HepG2 (cell line): ENCODE results near the gene NPBWR2. TPM values are rescaled to one million over a fixed set of nuclear protein-coding genes. Genes with fewer than 3 reads are reported as not detected.

ENCODE experiments used
- ATAC-seq: fragments of 200-7000 bp; cut with Tn5 transposase; 3 replicates; pipeline ENCODE4 v1.9.1; 2020; ENCODE audit warnings: mild to moderate bottlenecking, moderate library complexity
- BruUV-seq: library from RNA; stranded (reverse); fragments of 400-500 nt; replicated peaks from 2 replicates; lab custom pipeline; 2021; lab: Mats Ljungman, UMichigan
- CTCF ChIA-PET: fragments of 300-600 bp; formaldehyde crosslinking; extraction: SDS; loops from one replicate; lab custom pipeline; 2021; ENCODE audit warnings: low total read pairs, inconsistent platforms, low intra/inter-chr PET ratio; lab: Yijun Ruan, JAX
- POLR2A ChIA-PET: fragments of 350-600 bp; sonication (Branson Sonifier 250); formaldehyde crosslinking; loops from one replicate; lab custom pipeline; 2020; ENCODE audit warnings: antibody characterized with exemption, inconsistent platforms; lab: Yijun Ruan, JAX
- DNase-seq: peaks from one replicate; pipeline ENCODE4 v3.0.0-alpha.2; 2015; ENCODE audit warnings: low spot score
- FAIRE-seq: peaks from 3 replicates; lab custom pipeline; 2011; peaks lifted over from hg19 to GRCh38; lab: Jason Lieb, UNC
- H2AFZ ChIP-seq: one replicate; pipeline ENCODE4 v1.6.1; 2011; ENCODE audit warnings: low read length, inconsistent platforms
- H3K27ac ChIP-seq: fragments of 300-600 bp; 3 replicates; pipeline ENCODE4 v1.8.0; 2011; ENCODE audit warnings: mixed run types, mild to moderate bottlenecking, mixed read lengths, low read length, inconsistent platforms; ENCODE audit not compliant: insufficient read depth; ENCODE audit errors: extremely low read length
- H3K27me3 ChIP-seq, 2 experiments: fragments of 200-600 bp in 1 of 2; 2 replicates in 1 of 2; 3 replicates in 1 of 2; pipeline versions ENCODE4 v1.6.0 to v1.8.0; 2011; ENCODE audit warnings: low read length in 2 of 2, mild to moderate bottlenecking in 2 of 2, moderate library complexity in 2 of 2, inconsistent platforms in 1 of 2; ENCODE audit not compliant: insufficient read depth in 2 of 2, control insufficient read depth in 1 of 2
- H3K36me3 ChIP-seq, 2 experiments: fragments of 200-600 bp in 1 of 2; replicated peaks in 1 of 2; 2 replicates in 1 of 2; 3 replicates in 1 of 2; pipeline versions ENCODE4 v1.5.1 to v1.8.0; 2011; ENCODE audit warnings: low read length in 2 of 2, inconsistent platforms in 1 of 2; ENCODE audit not compliant: insufficient read depth in 2 of 2, control insufficient read depth in 1 of 2
- H3K4me1 ChIP-seq: 2 replicates; pipeline ENCODE4 v1.5.1; 2012; ENCODE audit warnings: low read length, inconsistent platforms; ENCODE audit not compliant: insufficient read depth
- H3K4me2 ChIP-seq: 2 replicates; pipeline ENCODE4 v1.6.0; 2011; ENCODE audit warnings: low read depth, low read length, inconsistent platforms
- H3K4me3 ChIP-seq, 3 experiments: fragments of 200-600 bp in 1 of 3; sonication (generic), shearing (Covaris generic) in 1 of 3; replicated peaks in 1 of 3; 2 replicates each; pipeline ENCODE4 v1.5.1; 2011 to 2016; ENCODE audit warnings: low read length in 3 of 3, inconsistent platforms in 2 of 3, low read depth in 2 of 3, mild to moderate bottlenecking in 2 of 3, control low read depth in 1 of 3, mixed read lengths in 1 of 3; ENCODE audit not compliant: insufficient read depth in 1 of 3
- H3K79me2 ChIP-seq: one replicate; pipeline ENCODE4 v1.6.1; 2011; ENCODE audit warnings: low read length, inconsistent platforms; ENCODE audit not compliant: insufficient read depth
- H3K9ac ChIP-seq: 2 replicates; pipeline ENCODE4 v1.6.0; 2011; ENCODE audit warnings: mild to moderate bottlenecking, low read depth, low read length, inconsistent platforms; ENCODE audit not compliant: insufficient read depth
- H3K9me3 ChIP-seq: 2 replicates; pipeline ENCODE4 v1.5.1; 2012; ENCODE audit warnings: mild to moderate bottlenecking, low read length
- H4K20me1 ChIP-seq: 2 replicates; pipeline ENCODE4 v1.6.0; 2011; ENCODE audit warnings: inconsistent platforms, mild to moderate bottlenecking, low read length, moderate library complexity; ENCODE audit not compliant: insufficient read depth
- AHR ChIP-seq: IDR thresholded peaks from 2 replicates; pipeline ENCODE4 v1.6.1; 2018; ENCODE audit warnings: missing genetic modification reagents, missing compliant biosample characterization
- CBX1 ChIP-seq: IDR thresholded peaks from one replicate; pipeline ENCODE4 v1.6.1; 2016; ENCODE audit warnings: antibody characterized with exemption, low read depth
- EHMT2 ChIP-seq: fragments of 200-600 bp; sonication (generic); IDR thresholded peaks from 2 replicates; pipeline ENCODE4 v1.7.0; 2017; ENCODE audit warnings: antibody characterized with exemption, low read depth, low read length, borderline replicate concordance
- FOXJ3 ChIP-seq: sonication (generic); formaldehyde crosslinking; IDR thresholded peaks from 2 replicates; pipeline ENCODE4 v1.4.0; 2020; ENCODE audit warnings: missing genetic modification reagents, mild to moderate bottlenecking, borderline replicate concordance
- HNRNPL ChIP-seq: fragments of 200-400 bp; formaldehyde crosslinking; IDR thresholded peaks from 2 replicates; pipeline ENCODE4 v1.6.1; 2017; ENCODE audit warnings: mild to moderate bottlenecking, low read depth, low read length
- MYC ChIP-seq: sonication (generic); formaldehyde crosslinking; IDR thresholded peaks from 2 replicates; pipeline ENCODE4 v1.9.0; 2021; ENCODE audit warnings: missing genetic modification reagents, borderline replicate concordance
- REXO4 ChIP-seq: sonication (generic); formaldehyde crosslinking; IDR thresholded peaks from 2 replicates; pipeline ENCODE4 v1.8.0; 2022; ENCODE audit warnings: missing genetic modification reagents, mild to moderate bottlenecking, borderline replicate concordance
- TP53 ChIP-seq: sonication (generic); formaldehyde crosslinking; conservative IDR thresholded peaks from 2 replicates; pipeline ENCODE4 v1.4.0; 2020; ENCODE audit warnings: missing genetic modification reagents
- ZNF782 ChIP-seq: sonication (generic); formaldehyde crosslinking; IDR thresholded peaks from 2 replicates; pipeline ENCODE4 v1.4.0; 2020; ENCODE audit warnings: missing genetic modification reagents, mild to moderate bottlenecking, borderline replicate concordance
- WGBS: methylation state at CpG from one replicate; pipeline ENCODE4 v1.1.6; 2017; ENCODE audit warnings: low lambda C conversion rate; 5-methylcytosine and 5-hydroxymethylcytosine counted together
- in situ Hi-C: cut with HindIII; loops from 2 replicates; pipeline ENCODE4 v1.10.0; 2017; ENCODE audit warnings: low pct_unique_long_range_greater_than_20kb; ENCODE audit not compliant: extremely low pct_ligation_motif_present
- intact Hi-C: fragments of 100-400 bp; cut with micrococcal nuclease; formaldehyde crosslinking; loops from one replicate; pipeline ENCODE4 v1.10.0; 2022; ENCODE audit not compliant: unreplicated experiment
- polyA plus RNA-seq, 8 experiments: library from polyadenylated mRNA; depleted of rRNA in 3 of 8; stranded (reverse) in 7 of 8; unstranded in 1 of 8; fragments of >200 nt; fragmentation: Illumina TruSeq in 4 of 8; extraction: Trizol in 4 of 8; gene quantifications; 2 replicates each; pipeline versions ENCODE4 v1.2.1 to v1.2.3, GENCODE V29; 2011 to 2016; ENCODE audit warnings: low read depth in 4 of 8, missing spikeins in 1 of 8, mixed read lengths in 1 of 8; ENCODE audit not compliant: insufficient read depth in 1 of 8
- total RNA-seq, 5 experiments: library from RNA; depleted of rRNA; stranded (reverse); fragments of >200 nt; fragmentation: Illumina TruSeq; extraction: Trizol; gene quantifications; 2 replicates each; pipeline ENCODE4 v1.2.3, GENCODE V29; 2016; ENCODE audit warnings: low read depth in 1 of 5
- TF ChIP-seq, protein P1 (sequence below): sonication (generic); formaldehyde crosslinking; conservative IDR thresholded peaks from 2 replicates; pipeline ENCODE4 v1.4.0; 2020; ENCODE audit warnings: missing genetic modification reagents
- TF ChIP-seq, protein P2 (sequence below): sonication (generic); formaldehyde crosslinking; IDR thresholded peaks from 2 replicates; pipeline ENCODE4 v1.4.0; 2020; ENCODE audit warnings: missing genetic modification reagents

The NPBWR2 gene
- total and polyA plus RNA-seq, 2 of the 13 experiments (the other 11 are each of a cell fraction or from before 2014, with no cell fraction given), result not detected

DNA sequence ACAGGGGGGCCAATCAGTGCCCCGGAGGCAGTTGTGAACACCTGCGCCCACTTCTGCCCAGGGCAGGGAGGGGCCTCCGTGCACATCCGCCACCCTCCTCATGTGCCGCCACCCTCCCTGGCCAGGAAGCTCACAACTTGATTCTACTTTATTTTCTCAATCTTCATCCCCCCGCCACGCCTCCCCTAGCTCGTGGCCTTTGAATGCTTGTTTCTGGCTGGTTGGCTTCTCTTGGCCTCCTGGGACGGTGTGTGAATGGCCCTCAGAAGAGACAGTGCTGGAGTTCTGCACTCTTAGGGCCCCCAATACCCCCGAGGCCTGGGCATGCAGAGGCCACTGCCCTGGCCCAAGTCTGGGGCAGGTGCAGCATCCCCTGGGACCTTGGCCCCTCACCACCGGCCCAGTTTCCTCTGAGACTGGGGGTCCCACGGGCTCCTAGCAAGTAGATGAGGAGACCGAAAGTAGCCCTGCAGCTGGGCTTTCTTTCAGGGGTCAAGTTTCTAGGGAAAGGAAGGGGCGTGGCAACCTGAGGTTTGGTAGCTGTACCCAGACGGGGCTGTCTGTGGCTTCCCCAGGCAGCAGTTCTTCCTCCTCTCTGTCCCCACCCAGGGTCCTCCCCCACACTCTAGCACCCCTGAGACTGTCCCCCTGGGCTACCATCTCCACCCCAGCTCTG lies 29.4 kb downstream of the NPBWR2 start:
- FAIRE-seq (no peak), ATAC-seq (no peak), DNase-seq (no peak)
- Histone ChIP-seq H3K27me3 (peaks cover 0 to 3% of the 10 kb centered on the region in 2 experiments; a peak in 2 of 5 replicates), H4K20me1 (peaks cover 9% of the 10 kb centered on the region; the same call in 1 of the 2 replicates), H3K27ac (no peak overlapping the region), H3K79me2 (no peaks in the 10 kb centered on the region), H3K4me3 (peak overlapping the region in 1 of 3 experiments; percentile 89; a peak in 1 of 6 replicates), H3K4me2 (peak overlapping the region; percentile 99), H3K9me3 (no peaks in the 10 kb centered on the region), H3K4me1 (peaks cover 46% of the 10 kb centered on the region), H3K36me3 (no peaks in the 10 kb centered on the region), H2AFZ (no peak overlapping the region), H3K9ac (no peak overlapping the region)
- TF ChIP-seq FOXJ3 (CRISPR knock-in tag), result no peak
- no peak for TF ChIP-seq CBX1
- TF ChIP-seq ZNF782 (CRISPR knock-in tag), result no peak
- TF ChIP-seq AHR (CRISPR knock-in tag), result no peak
- no peak for TF ChIP-seq EHMT2
- TF ChIP-seq REXO4 (CRISPR knock-in tag), result no peak
- TF ChIP-seq HNRNPL, result 0 out of 2 replicates have a peak, but pooled peaks have one; percentile 19
- no peak for TF ChIP-seq MYC (CRISPR knock-in tag)
- TF ChIP-seq, protein P1, sequence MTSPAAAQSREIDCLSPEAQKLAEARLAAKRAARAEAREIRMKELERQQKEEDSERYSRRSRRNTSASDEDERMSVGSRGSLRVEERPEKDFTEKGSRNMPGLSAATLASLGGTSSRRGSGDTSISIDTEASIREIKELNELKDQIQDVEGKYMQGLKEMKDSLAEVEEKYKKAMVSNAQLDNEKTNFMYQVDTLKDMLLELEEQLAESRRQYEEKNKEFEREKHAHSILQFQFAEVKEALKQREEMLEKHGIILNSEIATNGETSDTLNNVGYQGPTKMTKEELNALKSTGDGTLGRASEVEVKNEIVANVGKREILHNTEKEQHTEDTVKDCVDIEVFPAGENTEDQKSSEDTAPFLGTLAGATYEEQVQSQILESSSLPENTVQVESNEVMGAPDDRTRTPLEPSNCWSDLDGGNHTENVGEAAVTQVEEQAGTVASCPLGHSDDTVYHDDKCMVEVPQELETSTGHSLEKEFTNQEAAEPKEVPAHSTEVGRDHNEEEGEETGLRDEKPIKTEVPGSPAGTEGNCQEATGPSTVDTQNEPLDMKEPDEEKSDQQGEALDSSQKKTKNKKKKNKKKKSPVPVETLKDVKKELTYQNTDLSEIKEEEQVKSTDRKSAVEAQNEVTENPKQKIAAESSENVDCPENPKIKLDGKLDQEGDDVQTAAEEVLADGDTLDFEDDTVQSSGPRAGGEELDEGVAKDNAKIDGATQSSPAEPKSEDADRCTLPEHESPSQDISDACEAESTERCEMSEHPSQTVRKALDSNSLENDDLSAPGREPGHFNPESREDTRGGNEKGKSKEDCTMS (CRISPR knock-in tag), result no peak
- TF ChIP-seq, protein P2, sequence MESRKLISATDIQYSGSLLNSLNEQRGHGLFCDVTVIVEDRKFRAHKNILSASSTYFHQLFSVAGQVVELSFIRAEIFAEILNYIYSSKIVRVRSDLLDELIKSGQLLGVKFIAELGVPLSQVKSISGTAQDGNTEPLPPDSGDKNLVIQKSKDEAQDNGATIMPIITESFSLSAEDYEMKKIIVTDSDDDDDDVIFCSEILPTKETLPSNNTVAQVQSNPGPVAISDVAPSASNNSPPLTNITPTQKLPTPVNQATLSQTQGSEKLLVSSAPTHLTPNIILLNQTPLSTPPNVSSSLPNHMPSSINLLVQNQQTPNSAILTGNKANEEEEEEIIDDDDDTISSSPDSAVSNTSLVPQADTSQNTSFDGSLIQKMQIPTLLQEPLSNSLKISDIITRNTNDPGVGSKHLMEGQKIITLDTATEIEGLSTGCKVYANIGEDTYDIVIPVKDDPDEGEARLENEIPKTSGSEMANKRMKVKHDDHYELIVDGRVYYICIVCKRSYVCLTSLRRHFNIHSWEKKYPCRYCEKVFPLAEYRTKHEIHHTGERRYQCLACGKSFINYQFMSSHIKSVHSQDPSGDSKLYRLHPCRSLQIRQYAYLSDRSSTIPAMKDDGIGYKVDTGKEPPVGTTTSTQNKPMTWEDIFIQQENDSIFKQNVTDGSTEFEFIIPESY (CRISPR knock-in tag), result peak; percentile 39; the same call in 1 of the 2 replicates
- TF ChIP-seq TP53, result no peak
- BruUV-seq, result no TSS peak
- CTCF ChIA-PET, result no interaction called here
- in situ Hi-C loops (no loop called here), intact Hi-C loops (no loop called here)
- WGBS, result 78% methylated on average over 14 of the region's 15 CpGs
- POLR2A ChIA-PET, result interaction anchor here (3.4 to 4.9 kb wide), 2 partner anchors 13 to 178 kb away, joined by 11 to 25 read pairs; partner anchors contain the start of gene PCMTD2
